ENCODE data around the gene ANO2.

ANO2 gene

GRCh38 chr12:5945071-5946008 lies at the start of gene ANO2:
TSS of gene ANO2 (minus strand) at chr12:5945259. CDS start at chr12:5945217, 42 bp downstream.
- peak; percentile 59 for DNase-seq

- DNase-seq: no peak
Measured at GRCh38 chr12:5989621-5990020, 44.6 kb upstream of the ANO2 start.

GRCh38 chr12:5988659-5989116 lies 43.6 kb upstream of the ANO2 start:
- DNase-seq: peak; percentile 66

GRCh38 chr12:5988088-5988487 lies 43.0 kb upstream of the ANO2 start:
- DNase-seq: no peak

GRCh38 chr12:5987573-5987972 lies 42.5 kb upstream of the ANO2 start:
- no peak for DNase-seq

- no peak for DNase-seq
Measured at GRCh38 chr12:5985471-5985870, 40.4 kb upstream of the ANO2 start.

- no peak for DNase-seq
Measured at GRCh38 chr12:5984873-5985272, 39.8 kb upstream of the ANO2 start.

GRCh38 chr12:5982106-5982505 lies 37.0 kb upstream of the ANO2 start:
- no peak for DNase-seq

- DNase-seq: no peak
Measured at GRCh38 chr12:5977556-5977955, 32.5 kb upstream of the ANO2 start.

- no peak for DNase-seq
Measured at GRCh38 chr12:5976711-5977110, 31.7 kb upstream of the ANO2 start.

GRCh38 chr12:5976196-5976595 lies 31.1 kb upstream of the ANO2 start:
- no peak for DNase-seq

GRCh38 chr12:5973461-5974115 lies 28.5 kb upstream of the ANO2 start:
- no peak for DNase-seq

GRCh38 chr12:5972387-5972786 lies 27.3 kb upstream of the ANO2 start:
- no peak for DNase-seq

GRCh38 chr12:5971194-5971850 lies 26.3 kb upstream of the ANO2 start:
- no peak for DNase-seq

GRCh38 chr12:5969974-5970690 lies 25.1 kb upstream of the ANO2 start:
- no peak for DNase-seq

- no peak for DNase-seq
Measured at GRCh38 chr12:5969156-5969973, 24.3 kb upstream of the ANO2 start.

- no peak for DNase-seq
Measured at GRCh38 chr12:5967645-5968415, 22.8 kb upstream of the ANO2 start.

- no peak for DNase-seq
Measured at GRCh38 chr12:5966486-5967095, 21.5 kb upstream of the ANO2 start.

- peak; percentile 53 for DNase-seq
Measured at GRCh38 chr12:5965950-5966383, 20.9 kb upstream of the ANO2 start.
